Neural crest cell (in vitro differentiated cells): ENCODE measurements around the gene RTN4R. TPM values are rescaled to one million over a fixed set of nuclear protein-coding genes. Genes with fewer than 3 reads are reported as not detected.
"Not testable (repeated sequence)": the region's sequence is repeated elsewhere in the genome, so short reads cannot be mapped to it uniquely, and the experiment has no call there.

Experiments
- DNase-seq: peaks from one replicate; pipeline ENCODE4 v3.0.0; 2021; ENCODE audit warnings: low read depth, mixed read lengths, low spot score
- H3K27ac Mint-ChIP-seq: one replicate; pipeline ENCODE4 v1.8.0; 2021; ENCODE audit warnings: mild to moderate bottlenecking, mixed read lengths; ENCODE audit not compliant: unreplicated experiment
- H3K27me3 Mint-ChIP-seq: 2 replicates; pipeline ENCODE4 v1.8.0; 2021; ENCODE audit warnings: low read depth, mild to moderate bottlenecking, mixed read lengths
- H3K36me3 Mint-ChIP-seq: 2 replicates; pipeline ENCODE4 v1.8.0; 2021; ENCODE audit warnings: low read depth, mild to moderate bottlenecking, mixed read lengths
- H3K4me1 Mint-ChIP-seq: 2 replicates; pipeline ENCODE4 v1.8.0; 2021; ENCODE audit warnings: mixed read lengths
- H3K4me3 Mint-ChIP-seq: one replicate; pipeline ENCODE4 v1.8.0; 2021; ENCODE audit warnings: mild to moderate bottlenecking, mixed read lengths
- H3K9me3 Mint-ChIP-seq: 2 replicates; pipeline ENCODE4 v1.8.0; 2021; ENCODE audit warnings: mixed read lengths
- CTCF ChIP-seq: fragments of 200-600 bp; sonication (generic); conservative IDR thresholded peaks from 2 replicates; pipeline ENCODE4 v1.5.0; 2021; ENCODE audit warnings: antibody characterized with exemption, mild to moderate bottlenecking
- total RNA-seq: library from RNA; stranded (reverse); gene quantifications from 2 replicates; pipeline ENCODE4 v1.2.1, GENCODE V29; 2021

The RTN4R gene
- total RNA-seq, 1 donor from 2014 or later: 19.0 TPM

- no peaks in the 10 kb centered on the region for H3K9me3 Mint-ChIP-seq
- no peaks in the 10 kb centered on the region for H3K36me3 Mint-ChIP-seq
- TF ChIP-seq CTCF: no peak
- peak overlapping the region; percentile 61 for H3K4me3 Mint-ChIP-seq
- no peak overlapping the region for H3K27ac Mint-ChIP-seq
- peaks cover 17% of the 10 kb centered on the region for H3K4me1 Mint-ChIP-seq
- no peaks in the 10 kb centered on the region for H3K27me3 Mint-ChIP-seq
- no peak for DNase-seq
These were observed 458 bp downstream of the RTN4R start for GRCh38 chr22:20267441-20268278.

- H3K4me1 Mint-ChIP-seq: peaks cover 17% of the 10 kb centered on the region
- H3K27ac Mint-ChIP-seq, DNase-seq, H3K36me3 Mint-ChIP-seq, H3K9me3 Mint-ChIP-seq, H3K27me3 Mint-ChIP-seq: not testable (repeated sequence)
- H3K4me3 Mint-ChIP-seq: peak overlapping the region; percentile 83
These were observed 1.3 kb downstream of the RTN4R start for GRCh38 chr22:20266667-20267440.

- DNase-seq, H3K9me3 Mint-ChIP-seq, H3K36me3 Mint-ChIP-seq, H3K27me3 Mint-ChIP-seq, H3K27ac Mint-ChIP-seq: not testable (repeated sequence)
- Mint-ChIP-seq H3K4me3 (peak overlapping the region; percentile 83), H3K4me1 (peaks cover 17% of the 10 kb centered on the region)
These were observed 2.1 kb downstream of the RTN4R start for GRCh38 chr22:20265772-20266666.

- H3K4me3 Mint-ChIP-seq: peak overlapping the region; percentile 80
- no peaks in the 10 kb centered on the region for H3K36me3 Mint-ChIP-seq
- peaks cover 17% of the 10 kb centered on the region for H3K4me1 Mint-ChIP-seq
- peak; percentile 47 for DNase-seq
- no peaks in the 10 kb centered on the region for H3K27me3 Mint-ChIP-seq
- H3K9me3 Mint-ChIP-seq: no peaks in the 10 kb centered on the region
- TF ChIP-seq CTCF: no peak
- no peak overlapping the region for H3K27ac Mint-ChIP-seq
These were observed 3.3 kb downstream of the RTN4R start for GRCh38 chr22:20264614-20265452.

GRCh38 chr22:20263404-20264281 lies 4.5 kb downstream of the RTN4R start:
- Mint-ChIP-seq H3K4me1 (peaks cover 14% of the 10 kb centered on the region), H3K4me3 (peak overlapping the region; percentile 80)
- H3K27me3 Mint-ChIP-seq, H3K27ac Mint-ChIP-seq, H3K36me3 Mint-ChIP-seq, H3K9me3 Mint-ChIP-seq, DNase-seq: not testable (repeated sequence)

GRCh38 chr22:20262582-20263147 lies 5.5 kb downstream of the RTN4R start:
- no peak for DNase-seq
- Mint-ChIP-seq H3K36me3 (no peaks in the 10 kb centered on the region), H3K4me1 (peaks cover 13% of the 10 kb centered on the region), H3K4me3 (no peak overlapping the region), H3K27me3 (no peaks in the 10 kb centered on the region), H3K9me3 (no peaks in the 10 kb centered on the region), H3K27ac (no peak overlapping the region)
- no peak for TF ChIP-seq CTCF
